ENCODE data around the gene MPRIP. TPM values are rescaled to one million over a fixed set of nuclear protein-coding genes. Genes with fewer than 3 reads are reported as not detected.
"Not testable (repeated sequence)": the region's sequence is repeated elsewhere in the genome, so short reads cannot be mapped to it uniquely, and the experiment has no call there.

Gene MPRIP
- total RNA-seq (80.1 and 202 TPM in 2 replicates), polyA plus RNA-seq (91.7 and 123 TPM in 2 replicates)

DNA sequence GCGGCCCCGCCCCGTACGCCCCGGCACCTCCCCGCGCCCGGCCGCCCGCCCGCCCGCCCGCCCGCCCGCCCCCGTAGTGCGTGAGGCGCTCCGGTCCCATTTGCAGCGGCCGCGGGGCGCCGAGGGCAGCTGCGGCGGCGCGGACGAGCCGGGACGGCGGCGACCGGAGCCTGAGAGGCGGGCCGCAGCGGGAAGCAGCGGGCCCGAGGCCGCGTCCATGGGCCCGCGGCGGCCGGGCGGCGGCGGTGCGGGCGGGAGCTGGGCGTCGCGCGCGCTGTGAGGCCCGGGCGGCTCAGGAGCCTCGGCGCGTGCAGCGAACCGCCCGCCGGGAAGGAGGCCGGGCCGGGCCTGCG lies at the start of gene MPRIP:
Gene MPRIP, plus strand, starts transcription at position 74 of the 353 bp plus-strand sequence. CDS start 392 bp downstream, outside the sequence.
- H3K36me3 ChIP-seq (replicated peaks; ENCODE audit: insufficient read depth, low read depth): no peaks in the 10 kb centered on the region
- TF ChIP-seq, protein P1, sequence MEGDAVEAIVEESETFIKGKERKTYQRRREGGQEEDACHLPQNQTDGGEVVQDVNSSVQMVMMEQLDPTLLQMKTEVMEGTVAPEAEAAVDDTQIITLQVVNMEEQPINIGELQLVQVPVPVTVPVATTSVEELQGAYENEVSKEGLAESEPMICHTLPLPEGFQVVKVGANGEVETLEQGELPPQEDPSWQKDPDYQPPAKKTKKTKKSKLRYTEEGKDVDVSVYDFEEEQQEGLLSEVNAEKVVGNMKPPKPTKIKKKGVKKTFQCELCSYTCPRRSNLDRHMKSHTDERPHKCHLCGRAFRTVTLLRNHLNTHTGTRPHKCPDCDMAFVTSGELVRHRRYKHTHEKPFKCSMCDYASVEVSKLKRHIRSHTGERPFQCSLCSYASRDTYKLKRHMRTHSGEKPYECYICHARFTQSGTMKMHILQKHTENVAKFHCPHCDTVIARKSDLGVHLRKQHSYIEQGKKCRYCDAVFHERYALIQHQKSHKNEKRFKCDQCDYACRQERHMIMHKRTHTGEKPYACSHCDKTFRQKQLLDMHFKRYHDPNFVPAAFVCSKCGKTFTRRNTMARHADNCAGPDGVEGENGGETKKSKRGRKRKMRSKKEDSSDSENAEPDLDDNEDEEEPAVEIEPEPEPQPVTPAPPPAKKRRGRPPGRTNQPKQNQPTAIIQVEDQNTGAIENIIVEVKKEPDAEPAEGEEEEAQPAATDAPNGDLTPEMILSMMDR (IDR thresholded peaks at IDR 0.05; ENCODE audit: poor library complexity): no peak
- TF ChIP-seq EZH2 (IDR thresholded peaks at IDR 0.05; ENCODE audit: borderline replicate concordance) (no peak), EZH2phosphoT487 (IDR thresholded peaks at IDR 0.05; ENCODE audit: low read depth, severe bottlenecking, unreplicated experiment) (no peak)

DNA sequence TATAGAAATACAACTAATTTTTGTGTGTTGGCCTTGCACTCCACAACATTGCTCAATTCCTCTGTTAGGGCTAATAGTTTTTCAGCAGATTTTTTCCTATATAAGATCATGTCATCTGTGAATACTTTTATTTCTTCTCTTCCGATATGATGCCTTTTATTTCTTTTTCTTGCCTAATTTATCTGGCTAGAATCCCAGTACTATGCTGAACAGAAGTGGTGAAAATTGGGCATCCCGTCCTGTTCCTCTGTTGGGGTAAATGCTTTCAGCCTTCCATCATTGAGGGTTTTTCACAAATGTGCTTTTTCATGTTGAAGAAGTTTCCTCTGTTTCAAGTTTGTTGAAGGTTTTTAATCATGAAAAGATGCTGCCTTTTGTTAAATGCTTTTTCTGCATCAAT lies 47.6 kb upstream of the MPRIP start:
- Histone ChIP-seq H3K9me2 (replicated peaks; ENCODE audit: insufficient read depth) (no peaks in the 10 kb centered on the region), H3K27ac (no peak overlapping the region), H3K36me3 (replicated peaks; ENCODE audit: insufficient read depth, low read depth) (no peaks in the 10 kb centered on the region), H3K4me3 (no peak overlapping the region), H3K9me3 (ENCODE audit: low read depth) (no peaks in the 10 kb centered on the region), H3K4me2 (no peak overlapping the region), H3K79me2 (no peaks in the 10 kb centered on the region), H4K20me1 (ENCODE audit: insufficient read depth, poor library complexity, severe bottlenecking) (no peaks in the 10 kb centered on the region), H2AFZ (no peak overlapping the region), H3K4me1 (ENCODE audit: insufficient read depth) (no peaks in the 10 kb centered on the region), H3K27me3 (no peaks in the 10 kb centered on the region)
- no peak for DNase-seq (ENCODE audit: low spot score)
- 62% methylated on average over 2 of the region's 2 CpGs for WGBS (ENCODE audit: low lambda C conversion rate, missing lambda C conversion rate)
- no peak for TF ChIP-seq EZH2phosphoT487 (IDR thresholded peaks at IDR 0.05; ENCODE audit: low read depth, severe bottlenecking, unreplicated experiment)
- TF ChIP-seq, protein P1 (IDR thresholded peaks at IDR 0.05; ENCODE audit: poor library complexity): no peak
- TF ChIP-seq EZH2 (IDR thresholded peaks at IDR 0.05; ENCODE audit: borderline replicate concordance): no peak

More for the DNA sequence above, at the start of gene MPRIP:
- peaks cover 44% of the 10 kb centered on the region for H4K20me1 ChIP-seq (ENCODE audit: insufficient read depth, poor library complexity, severe bottlenecking)
- H3K4me3 ChIP-seq: peak within 1 kb of the TSS; percentile 94
- no peak for DNase-seq (ENCODE audit: low spot score)
- peaks cover 31% of the 10 kb centered on the region for H3K4me1 ChIP-seq (ENCODE audit: insufficient read depth)
- no peaks in the 10 kb centered on the region for H3K27me3 ChIP-seq
- peaks cover 47% of the 10 kb centered on the region for H3K79me2 ChIP-seq
- H2AFZ ChIP-seq: peak within 1 kb of the TSS; percentile 67
- no peaks in the 10 kb centered on the region for H3K9me3 ChIP-seq (ENCODE audit: low read depth)
- peak within 1 kb of the TSS; percentile 94 for H3K27ac ChIP-seq
- peak within 1 kb of the TSS; percentile 88 for H3K4me2 ChIP-seq
- WGBS (ENCODE audit: low lambda C conversion rate, missing lambda C conversion rate): 0% methylated on average over 5 of the region's 67 CpGs
- H3K9me2 ChIP-seq (replicated peaks; ENCODE audit: insufficient read depth): no peaks in the 10 kb centered on the region

GRCh38 chr17:16995930-16996329 lies 46.3 kb upstream of the MPRIP start:
- Histone ChIP-seq H3K79me2 (no peaks in the 10 kb centered on the region), H3K36me3 (replicated peaks; ENCODE audit: insufficient read depth, low read depth) (no peaks in the 10 kb centered on the region), H2AFZ (no peak overlapping the region), H3K4me2 (no peak overlapping the region), H3K4me3 (no peak overlapping the region), H3K27ac (no peak overlapping the region), H3K4me1 (ENCODE audit: insufficient read depth) (no peaks in the 10 kb centered on the region), H3K9me3 (ENCODE audit: low read depth) (no peaks in the 10 kb centered on the region), H3K9me2 (replicated peaks; ENCODE audit: insufficient read depth) (no peaks in the 10 kb centered on the region), H3K27me3 (no peaks in the 10 kb centered on the region), H4K20me1 (ENCODE audit: insufficient read depth, poor library complexity, severe bottlenecking) (no peaks in the 10 kb centered on the region)
- TF ChIP-seq EZH2 (IDR thresholded peaks at IDR 0.05; ENCODE audit: borderline replicate concordance) (no peak), EZH2phosphoT487 (IDR thresholded peaks at IDR 0.05; ENCODE audit: low read depth, severe bottlenecking, unreplicated experiment) (no peak)
- TF ChIP-seq, protein P1 (IDR thresholded peaks at IDR 0.05; ENCODE audit: poor library complexity): no peak
- no peak for DNase-seq (ENCODE audit: low spot score)
- WGBS (ENCODE audit: low lambda C conversion rate, missing lambda C conversion rate): 96% methylated on average over 7 of the region's 7 CpGs

DNA sequence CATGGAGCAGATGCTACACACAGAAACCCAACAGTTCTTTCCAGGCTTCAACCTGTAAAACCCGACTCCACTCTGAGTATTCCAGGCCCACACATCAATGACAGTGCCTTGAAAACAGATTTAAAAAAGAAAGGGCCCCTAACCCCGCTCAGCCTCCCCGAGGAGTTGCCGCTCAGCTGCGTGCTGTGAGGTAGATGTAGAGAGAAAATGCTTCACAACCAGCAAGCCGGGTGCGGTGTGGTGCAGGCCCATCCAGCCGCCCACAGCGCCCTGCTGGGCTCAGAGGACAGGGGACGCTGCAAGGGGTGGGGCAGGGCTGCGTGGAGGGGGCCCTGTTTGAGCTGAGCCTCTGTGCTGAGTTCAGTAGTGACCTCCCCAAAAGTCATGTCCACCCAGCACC lies 45.5 kb upstream of the MPRIP start:
- 87% methylated on average over 11 of the region's 11 CpGs for WGBS (ENCODE audit: low lambda C conversion rate, missing lambda C conversion rate)
- not testable (repeated sequence) for H3K9me2 ChIP-seq (replicated peaks; ENCODE audit: insufficient read depth); H2AFZ ChIP-seq; H3K4me2 ChIP-seq; H3K36me3 ChIP-seq (replicated peaks; ENCODE audit: insufficient read depth, low read depth); H3K27me3 ChIP-seq; H3K4me1 ChIP-seq (ENCODE audit: insufficient read depth); DNase-seq (ENCODE audit: low spot score); H4K20me1 ChIP-seq (ENCODE audit: insufficient read depth, poor library complexity, severe bottlenecking); H3K9me3 ChIP-seq (ENCODE audit: low read depth); H3K79me2 ChIP-seq; H3K4me3 ChIP-seq; H3K27ac ChIP-seq
